TTC549 (cell line): Measurements from ENCODE around the gene STAT4.

Experiments
- FAIRE-seq: peaks from 2 replicates; lab custom pipeline; 2012; peaks lifted over from hg19 to GRCh38; lab: Jason Lieb, UNC

The STAT4 gene

DNA sequence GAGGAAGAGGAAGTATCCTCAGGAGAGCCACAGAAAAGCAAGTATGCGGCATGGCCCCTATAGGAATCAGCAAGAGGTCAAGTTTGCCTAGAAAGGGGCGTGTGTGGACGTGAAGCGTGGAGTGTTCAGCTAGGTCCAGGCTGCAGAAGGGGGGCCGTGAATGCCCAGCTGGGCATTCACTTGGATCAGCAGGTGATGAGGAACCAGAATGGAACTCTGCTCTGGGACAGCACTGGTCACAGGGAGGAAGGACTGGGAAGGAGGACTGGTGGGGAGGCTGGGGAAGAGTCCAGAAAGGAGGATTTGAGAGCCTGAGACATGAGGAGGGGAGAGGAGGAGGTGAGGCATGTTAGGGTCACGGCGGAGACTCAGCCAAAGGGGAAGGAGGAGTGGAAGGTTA is 156.6 kb downstream of the STAT4 start:
- FAIRE-seq = no peak

GRCh38 chr2:190993292-190993643 is 157.5 kb downstream of the STAT4 start:
- FAIRE-seq = no peak

DNA sequence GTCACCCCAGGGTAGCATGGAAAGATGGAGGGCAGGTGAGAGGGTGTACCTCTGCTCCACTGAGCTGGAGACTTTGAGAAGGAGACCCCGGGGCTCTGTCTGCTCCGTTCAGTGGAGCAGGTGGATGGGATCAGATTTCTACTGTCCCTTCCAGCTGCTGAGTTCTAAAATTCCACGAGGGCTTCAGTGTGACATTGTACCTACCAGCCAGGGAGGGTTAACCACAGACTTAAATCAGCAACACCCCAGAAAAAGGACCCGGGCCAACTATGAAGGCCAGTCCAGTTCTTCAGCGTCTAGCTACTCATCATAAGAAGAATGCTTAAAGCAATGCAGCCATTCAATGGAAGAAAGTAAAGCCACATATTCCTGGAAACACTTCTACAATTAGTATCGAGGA is 160.7 kb downstream of the STAT4 start:
- no peak for FAIRE-seq

- FAIRE-seq = no peak
Observed at GRCh38 chr2:190988910-190989309, 161.9 kb downstream of the STAT4 start.

GRCh38 chr2:190987938-190988337 is 162.9 kb downstream of the STAT4 start:
- no peak for FAIRE-seq

- no peak for FAIRE-seq
Observed at GRCh38 chr2:190987116-190987515, 163.7 kb downstream of the STAT4 start.

DNA sequence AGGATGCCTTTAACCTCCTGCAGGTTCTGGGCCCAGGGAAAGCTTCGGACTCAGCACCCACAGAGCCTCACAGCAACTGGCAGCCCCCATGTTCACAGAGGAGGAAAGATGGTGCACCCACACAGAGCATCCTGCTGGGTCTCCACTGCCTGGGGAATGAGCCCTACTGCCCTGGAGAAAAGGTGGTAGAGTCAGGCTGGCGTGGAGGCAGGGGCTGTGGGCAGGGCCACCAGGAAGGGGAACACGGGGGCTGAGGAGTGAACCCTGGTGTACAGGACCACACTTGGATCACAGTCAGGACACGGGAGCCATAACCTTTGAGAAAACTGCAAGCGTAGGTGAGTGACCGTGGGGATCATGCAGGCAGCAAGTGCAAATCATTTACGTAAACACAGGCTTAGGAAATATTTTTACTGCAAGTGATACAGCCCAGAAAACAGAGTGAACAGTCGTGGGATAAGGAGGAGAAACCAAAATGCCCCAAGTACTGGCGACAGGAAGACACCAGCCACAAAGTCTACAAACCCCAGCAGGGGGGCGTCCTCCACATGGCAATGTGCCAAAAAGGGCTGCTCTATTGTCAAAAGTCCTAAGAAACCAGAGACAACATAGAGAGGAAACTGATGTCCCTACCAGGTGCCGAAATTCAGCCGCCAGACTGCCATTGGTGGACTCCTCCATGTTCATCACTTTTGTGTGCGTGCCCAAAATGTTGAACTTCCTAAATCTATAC is 164.4 kb downstream of the STAT4 start:
- no peak for FAIRE-seq

GRCh38 chr2:190984595-190984994 is 166.2 kb downstream of the STAT4 start:
- no peak for FAIRE-seq

GRCh38 chr2:190982262-190983034 is 168.3 kb downstream of the STAT4 start:
- FAIRE-seq = no peak

DNA sequence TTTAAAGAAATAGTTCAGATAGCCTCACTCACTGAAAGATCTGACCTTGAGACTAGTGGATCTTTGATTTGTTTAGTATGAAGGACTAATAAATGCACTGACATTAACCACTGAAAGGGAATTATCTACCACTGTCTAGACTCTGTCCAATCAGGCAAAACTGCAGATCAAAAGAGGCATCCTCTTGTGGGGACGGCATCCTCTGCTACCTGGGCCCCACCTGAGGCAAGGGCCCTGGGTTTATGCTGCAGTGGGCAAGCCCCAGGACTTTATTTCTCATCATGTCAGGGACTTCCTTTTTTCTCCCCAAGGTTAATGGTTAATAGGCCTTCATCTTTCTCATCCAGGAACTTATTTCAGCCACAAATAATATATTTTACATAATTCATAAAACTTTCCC is 169.1 kb downstream of the STAT4 start:
- FAIRE-seq = no peak

GRCh38 chr2:190981333-190981732 is 169.5 kb downstream of the STAT4 start:
- FAIRE-seq = no peak

DNA sequence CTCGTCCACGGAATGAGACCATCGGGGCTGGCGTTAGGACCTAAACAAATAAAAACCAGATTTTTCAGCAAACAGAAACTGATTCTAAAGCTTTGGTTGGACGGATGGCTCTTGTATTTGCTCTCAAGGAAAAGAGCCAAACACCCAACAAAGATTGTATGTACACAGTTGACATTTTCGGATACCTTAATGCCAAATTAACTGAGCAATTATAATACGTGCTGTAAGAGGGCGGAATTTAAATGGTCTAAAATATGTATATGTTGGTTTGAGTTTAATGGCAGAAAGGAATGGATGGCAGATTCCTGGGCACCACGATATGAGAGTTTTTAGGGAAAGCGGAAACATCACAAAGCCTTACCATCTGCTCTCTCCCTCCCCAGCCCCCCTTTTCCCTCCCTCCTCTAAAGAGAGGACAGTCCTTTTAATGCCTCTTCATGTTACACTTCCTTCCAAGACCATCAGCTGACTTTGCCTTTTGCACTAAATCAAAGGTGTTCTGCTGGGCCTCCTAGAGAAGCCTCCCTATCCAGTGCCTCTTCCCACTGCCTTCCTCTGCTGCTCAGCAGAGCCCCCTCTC is 170.1 kb downstream of the STAT4 start:
- FAIRE-seq = no peak

DNA sequence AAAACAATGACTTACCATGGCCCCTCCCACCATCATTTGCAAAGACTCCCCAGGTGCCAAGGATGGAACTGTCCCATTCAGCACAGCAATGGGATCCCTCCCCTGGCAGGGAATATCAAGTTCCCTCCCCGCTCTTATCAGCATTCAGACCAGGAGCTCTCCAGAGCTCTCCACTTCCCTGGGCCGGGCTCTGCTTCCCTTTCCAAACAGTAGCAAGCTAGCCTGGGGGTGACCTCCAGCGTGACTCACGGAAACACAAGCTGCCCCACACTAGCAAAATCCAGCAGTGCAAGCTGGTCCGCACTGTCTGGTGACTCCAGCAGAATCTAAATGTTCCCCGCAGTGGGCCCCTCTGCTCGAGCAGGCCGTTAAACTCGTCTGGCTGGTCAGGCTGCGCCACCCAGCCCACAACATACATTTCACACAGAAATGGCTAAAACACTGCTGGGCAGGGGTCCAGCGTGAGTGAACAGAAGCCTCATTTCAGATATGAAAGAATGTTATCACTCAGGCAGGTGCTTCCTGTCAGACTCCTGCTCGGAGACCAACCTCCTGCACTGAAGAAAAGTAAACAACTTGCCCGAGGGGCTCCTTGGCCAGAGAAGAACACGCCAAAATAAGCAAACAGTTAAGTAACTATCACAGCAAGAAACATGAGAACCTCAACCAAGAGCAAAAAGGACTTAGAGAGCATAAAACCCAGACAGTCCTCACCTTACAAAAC is 170.7 kb downstream of the STAT4 start:
- FAIRE-seq = no peak
